Ascending aorta (tissue), 2 donors: ENCODE data around the gene WDR89. TPM values are rescaled to one million over a fixed set of nuclear protein-coding genes. Genes with fewer than 3 reads are reported as not detected.
"Not testable (repeated sequence)": the region's sequence is repeated elsewhere in the genome, so short reads cannot be mapped to it uniquely, and the experiment has no call there.

Source experiments
- DNase-seq, 2 donors: peaks; one replicate each; pipeline ENCODE4 v3.0.0-alpha.2; 2019; ENCODE audit warnings: low spot score in 2 of 2
- H3K27ac ChIP-seq, 2 donors: fragments of 200-600 bp; sonication (generic); one replicate each; pipeline ENCODE4 v1.5.1; 2016 to 2017; ENCODE audit warnings: mild to moderate bottlenecking in 1 of 2
- H3K27me3 ChIP-seq: fragments of 200-600 bp; sonication (generic); one replicate; pipeline ENCODE4 v1.5.1; 2017
- H3K36me3 ChIP-seq, 2 donors: fragments of 200-600 bp; sonication (generic); one replicate each; pipeline ENCODE4 v1.5.1; 2016
- H3K4me1 ChIP-seq, 2 donors: fragments of 200-600 bp; sonication (generic); one replicate each; pipeline ENCODE4 v1.5.1; 2016 to 2017; ENCODE audit warnings: mild to moderate bottlenecking in 1 of 2
- H3K4me3 ChIP-seq, 2 donors: fragments of 200-600 bp; sonication (generic); one replicate each; pipeline ENCODE4 v1.5.1; 2016 to 2017; ENCODE audit warnings: mild to moderate bottlenecking in 1 of 2
- H3K9me3 ChIP-seq, 2 donors: fragments of 200-600 bp; sonication (generic); one replicate each; pipeline ENCODE4 v1.5.1; 2016
- CTCF ChIP-seq, 3 experiments: fragments of 200-600 bp in 2 of 3; fragments of 450-650 bp in 1 of 3; sonication (generic) in 2 of 3; IDR thresholded peaks; one replicate each; pipeline ENCODE4 v1.5.1; 2016 to 2019; ENCODE audit warnings: antibody characterized with exemption in 3 of 3, mild to moderate bottlenecking in 1 of 3, moderate library complexity in 1 of 3
- intact Hi-C: fragments of 100-400 bp; cut with DNase I; formaldehyde crosslinking; loops from one replicate; pipeline ENCODE4 v1.15.1; 2023
- total RNA-seq: library from RNA; depleted of rRNA; stranded (reverse); fragments of >200 nt; gene quantifications from one replicate; pipeline ENCODE4 v1.1.0, GENCODE V29; 2016

Gene WDR89
- total RNA-seq, 1 donor from 2014 or later, result not detected

GRCh38 chr14:63642229-63642611, 549 bp upstream of the WDR89 start:
- intact Hi-C loops, result loop anchor here (2.0 to 10.0 kb wide), 3 partner anchors 85 to 1273 kb away; partner anchors contain the start of genes CHURC1, ZBTB1 and ZBTB25
- H3K9me3 ChIP-seq, result no peaks in the 10 kb centered on the region
- DNase-seq, result peak; percentile 62 to 93
- peak overlapping the region; percentile 79 to 83 for H3K4me3 ChIP-seq
- no peak for TF ChIP-seq CTCF (IDR thresholded peaks at IDR 0.05)
- no peaks in the 10 kb centered on the region for H3K36me3 ChIP-seq
- H3K27me3 ChIP-seq, result no peaks in the 10 kb centered on the region
- H3K4me1 ChIP-seq, result peaks cover 3 to 11% of the 10 kb centered on the region in 2 donors
- peak overlapping the region; percentile 93 to 94 for H3K27ac ChIP-seq

DNA sequence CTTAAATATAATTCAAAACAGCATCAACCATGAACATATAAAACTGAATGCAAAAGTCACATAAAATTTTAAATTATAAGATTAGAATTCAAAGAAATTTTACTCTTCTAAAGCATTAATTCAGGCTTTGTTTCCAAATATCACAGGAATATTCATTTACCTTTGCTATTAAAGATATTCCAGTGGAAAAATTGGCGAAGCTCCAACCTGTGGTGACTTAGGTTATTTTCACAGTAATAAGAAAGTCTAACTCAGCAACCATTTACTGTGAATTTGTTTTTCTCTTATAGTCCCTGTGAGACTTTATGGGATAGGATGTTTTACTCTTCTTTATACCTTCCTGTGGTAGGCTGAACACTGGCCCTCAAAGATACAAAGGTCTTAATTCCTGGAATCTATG, 3.2 kb downstream of the WDR89 start:
- Histone ChIP-seq H3K27ac (no peak overlapping the region), H3K4me1 (peaks cover 3 to 11% of the 10 kb centered on the region in 2 donors), H3K27me3 (no peaks in the 10 kb centered on the region), H3K36me3 (no peaks in the 10 kb centered on the region), H3K9me3 (peaks cover 0 to 16% of the 10 kb centered on the region in 2 donors), H3K4me3 (no peak overlapping the region)
- no peak for DNase-seq
- intact Hi-C loops, result no loop called here
- no peak for TF ChIP-seq CTCF (IDR thresholded peaks at IDR 0.05)

GRCh38 chr14:63636094-63636635, 5.5 kb downstream of the WDR89 start:
- DNase-seq, intact Hi-C loops, H3K27ac ChIP-seq, H3K4me3 ChIP-seq, H3K4me1 ChIP-seq, H3K36me3 ChIP-seq, H3K27me3 ChIP-seq: not testable (repeated sequence)
- H3K9me3 ChIP-seq, result peaks cover 0 to 16% of the 10 kb centered on the region in 2 donors

GRCh38 chr14:63633801-63634200, 7.9 kb downstream of the WDR89 start:
- TF ChIP-seq CTCF (IDR thresholded peaks at IDR 0.05), result no peak
- intact Hi-C loops, result no loop called here

GRCh38 chr14:63632932-63633514, 8.6 kb downstream of the WDR89 start:
- intact Hi-C loops, result no loop called here
- TF ChIP-seq CTCF (IDR thresholded peaks at IDR 0.05), result peak in 1 of 3 experiments; percentile 34
- no peak for DNase-seq
- H3K4me3 ChIP-seq, result no peak overlapping the region
- no peaks in the 10 kb centered on the region for H3K27me3 ChIP-seq
- no peaks in the 10 kb centered on the region for H3K36me3 ChIP-seq
- H3K4me1 ChIP-seq, result no peaks in the 10 kb centered on the region
- H3K9me3 ChIP-seq, result peaks cover 0 to 16% of the 10 kb centered on the region in 2 donors
- no peak overlapping the region for H3K27ac ChIP-seq

More at GRCh38 chr14:63633801-63634200, 7.9 kb downstream of the WDR89 start:
- no peak for DNase-seq
- Histone ChIP-seq H3K4me3 (no peak overlapping the region), H3K27me3 (no peaks in the 10 kb centered on the region), H3K9me3 (peaks cover 0 to 16% of the 10 kb centered on the region in 2 donors), H3K4me1 (no peaks in the 10 kb centered on the region), H3K36me3 (no peaks in the 10 kb centered on the region), H3K27ac (no peak overlapping the region)

DNA sequence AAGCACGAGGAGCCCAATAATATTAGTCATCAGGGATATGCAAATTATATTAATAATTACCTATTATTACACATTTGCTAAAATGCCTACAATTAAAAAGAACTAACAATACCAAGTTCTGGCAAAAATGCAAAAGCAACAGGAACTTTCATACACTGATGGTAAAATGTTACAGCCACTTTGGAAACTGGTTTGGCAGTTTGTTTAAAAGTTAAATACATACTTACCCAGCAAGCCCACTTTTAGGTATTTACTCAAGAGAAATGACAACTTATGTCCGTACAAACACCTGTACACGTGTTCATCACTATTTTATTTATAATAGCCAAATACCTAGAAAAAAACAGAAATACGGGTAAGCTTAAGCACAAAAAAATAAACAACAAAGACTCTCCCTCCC, 17.0 kb downstream of the WDR89 start:
- no peak overlapping the region for H3K27ac ChIP-seq
- DNase-seq, result no peak
- no peaks in the 10 kb centered on the region for H3K9me3 ChIP-seq
- no peak for TF ChIP-seq CTCF (IDR thresholded peaks at IDR 0.05)
- H3K4me1 ChIP-seq, result no peaks in the 10 kb centered on the region
- H3K4me3 ChIP-seq, result no peak overlapping the region
- peaks cover 0 to 4% of the 10 kb centered on the region in 2 donors for H3K36me3 ChIP-seq
- intact Hi-C loops, result no loop called here
- no peaks in the 10 kb centered on the region for H3K27me3 ChIP-seq
